ENCODE measurements around the gene RNASE7.

Gene RNASE7

DNA sequence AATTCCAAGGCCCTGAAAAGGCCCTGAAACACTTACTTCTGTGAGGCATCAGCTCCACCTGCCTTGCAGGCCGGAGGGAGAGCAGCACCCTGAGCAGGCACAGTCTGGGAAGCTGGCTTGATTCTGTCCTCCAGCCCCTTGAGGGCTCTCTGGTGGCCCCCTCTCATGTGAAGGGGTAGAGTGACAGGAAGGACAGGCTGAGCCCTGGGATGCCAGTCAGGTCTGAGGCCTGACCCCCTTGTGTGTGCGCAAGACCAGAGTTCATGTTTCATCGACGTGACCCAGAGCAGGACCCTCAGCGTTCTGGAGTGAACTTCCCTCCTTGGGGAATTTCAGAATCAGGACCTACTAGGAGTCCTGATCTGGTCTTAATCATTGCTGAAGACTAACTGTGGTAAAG, 16.7 kb downstream of the RNASE7 start:
- Histone ChIP-seq H3K4me2 (ENCODE audit: low read length) (no peak overlapping the region), H4K20me1 (ENCODE audit: control insufficient read depth, insufficient read depth, low read depth, low read length) (no peaks in the 10 kb centered on the region), H3K4me3 (ENCODE audit: low read length) (no peak overlapping the region), H3K27me3 (ENCODE audit: control insufficient read depth, low read length) (peaks cover 36% of the 10 kb centered on the region), H3K9me2 (replicated peaks; ENCODE audit: control insufficient read depth, low read length) (no peaks in the 10 kb centered on the region), H3F3A (ENCODE audit: control insufficient read depth, insufficient read depth) (no peaks in the 10 kb centered on the region), H3K4me1 (ENCODE audit: control insufficient read depth, low read length) (peaks cover 9% of the 10 kb centered on the region), H3K36me3 (ENCODE audit: control insufficient read depth, low read length) (no peaks in the 10 kb centered on the region), H3K79me2 (ENCODE audit: control insufficient read depth, low read length) (no peaks in the 10 kb centered on the region), H3K9me3 (ENCODE audit: control insufficient read depth, insufficient read depth, low read length) (no peaks in the 10 kb centered on the region), H3K27ac (ENCODE audit: low read depth, low read length) (no peak overlapping the region)
- TF ChIP-seq, protein P1, sequence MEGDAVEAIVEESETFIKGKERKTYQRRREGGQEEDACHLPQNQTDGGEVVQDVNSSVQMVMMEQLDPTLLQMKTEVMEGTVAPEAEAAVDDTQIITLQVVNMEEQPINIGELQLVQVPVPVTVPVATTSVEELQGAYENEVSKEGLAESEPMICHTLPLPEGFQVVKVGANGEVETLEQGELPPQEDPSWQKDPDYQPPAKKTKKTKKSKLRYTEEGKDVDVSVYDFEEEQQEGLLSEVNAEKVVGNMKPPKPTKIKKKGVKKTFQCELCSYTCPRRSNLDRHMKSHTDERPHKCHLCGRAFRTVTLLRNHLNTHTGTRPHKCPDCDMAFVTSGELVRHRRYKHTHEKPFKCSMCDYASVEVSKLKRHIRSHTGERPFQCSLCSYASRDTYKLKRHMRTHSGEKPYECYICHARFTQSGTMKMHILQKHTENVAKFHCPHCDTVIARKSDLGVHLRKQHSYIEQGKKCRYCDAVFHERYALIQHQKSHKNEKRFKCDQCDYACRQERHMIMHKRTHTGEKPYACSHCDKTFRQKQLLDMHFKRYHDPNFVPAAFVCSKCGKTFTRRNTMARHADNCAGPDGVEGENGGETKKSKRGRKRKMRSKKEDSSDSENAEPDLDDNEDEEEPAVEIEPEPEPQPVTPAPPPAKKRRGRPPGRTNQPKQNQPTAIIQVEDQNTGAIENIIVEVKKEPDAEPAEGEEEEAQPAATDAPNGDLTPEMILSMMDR (IDR thresholded peaks at IDR 0.05; ENCODE audit: low read depth, low read length, poor library complexity, severe bottlenecking) = no peak
- no peak for TF ChIP-seq EZH2phosphoT487 (IDR thresholded peaks at IDR 0.05; ENCODE audit: borderline replicate concordance, low read length)

DNA sequence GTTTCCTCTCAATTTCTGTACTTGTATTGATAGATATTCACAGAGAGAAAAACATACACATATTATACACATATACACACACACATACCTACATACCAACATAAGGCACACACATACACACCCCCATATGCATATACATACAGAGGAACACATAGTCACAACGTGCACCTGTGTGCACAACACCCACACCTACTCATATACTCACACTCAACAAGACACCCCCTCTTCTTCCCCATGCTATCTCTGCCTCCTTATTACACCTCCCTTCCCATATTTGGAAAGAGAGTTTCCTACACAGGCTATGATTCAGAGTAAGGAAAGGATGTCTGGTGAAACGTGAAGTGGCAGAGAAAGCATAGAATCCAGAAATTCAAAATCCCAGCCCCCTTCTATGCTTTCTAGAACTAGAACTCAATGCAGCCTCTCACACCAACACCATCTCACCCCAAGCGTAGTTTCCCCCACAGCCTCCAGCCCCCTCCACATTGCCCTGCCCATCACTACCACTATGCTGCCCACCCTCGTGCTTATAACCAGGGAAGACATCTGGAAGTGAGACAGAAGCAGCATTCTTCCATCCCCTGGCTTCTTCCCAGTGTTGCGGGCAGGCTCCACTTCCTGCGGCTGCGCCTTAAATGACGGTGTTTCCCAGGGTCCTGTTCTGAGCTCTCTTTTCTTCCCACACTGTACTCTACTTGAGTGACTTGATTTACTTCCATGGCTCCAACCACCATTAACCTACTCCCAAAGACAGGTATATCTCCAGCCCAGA, 17.9 kb downstream of the RNASE7 start:
- TF ChIP-seq EZH2phosphoT487 (IDR thresholded peaks at IDR 0.05; ENCODE audit: borderline replicate concordance, low read length) = no peak
- TF ChIP-seq, protein P1 (IDR thresholded peaks at IDR 0.05; ENCODE audit: low read depth, low read length, poor library complexity, severe bottlenecking) = no peak
- Histone ChIP-seq H3K27me3 (ENCODE audit: control insufficient read depth, low read length) (peaks cover 39% of the 10 kb centered on the region), H4K20me1 (ENCODE audit: control insufficient read depth, insufficient read depth, low read depth, low read length) (no peaks in the 10 kb centered on the region), H3K9me2 (replicated peaks; ENCODE audit: control insufficient read depth, low read length) (no peaks in the 10 kb centered on the region), H3K9me3 (ENCODE audit: control insufficient read depth, insufficient read depth, low read length) (no peaks in the 10 kb centered on the region), H3K79me2 (ENCODE audit: control insufficient read depth, low read length) (no peaks in the 10 kb centered on the region), H3K36me3 (ENCODE audit: control insufficient read depth, low read length) (no peaks in the 10 kb centered on the region), H3K4me2 (ENCODE audit: low read length) (no peak overlapping the region), H3K4me3 (ENCODE audit: low read length) (no peak overlapping the region), H3F3A (ENCODE audit: control insufficient read depth, insufficient read depth) (no peaks in the 10 kb centered on the region), H3K4me1 (ENCODE audit: control insufficient read depth, low read length) (peaks cover 9% of the 10 kb centered on the region), H3K27ac (ENCODE audit: low read depth, low read length) (no peak overlapping the region)

DNA sequence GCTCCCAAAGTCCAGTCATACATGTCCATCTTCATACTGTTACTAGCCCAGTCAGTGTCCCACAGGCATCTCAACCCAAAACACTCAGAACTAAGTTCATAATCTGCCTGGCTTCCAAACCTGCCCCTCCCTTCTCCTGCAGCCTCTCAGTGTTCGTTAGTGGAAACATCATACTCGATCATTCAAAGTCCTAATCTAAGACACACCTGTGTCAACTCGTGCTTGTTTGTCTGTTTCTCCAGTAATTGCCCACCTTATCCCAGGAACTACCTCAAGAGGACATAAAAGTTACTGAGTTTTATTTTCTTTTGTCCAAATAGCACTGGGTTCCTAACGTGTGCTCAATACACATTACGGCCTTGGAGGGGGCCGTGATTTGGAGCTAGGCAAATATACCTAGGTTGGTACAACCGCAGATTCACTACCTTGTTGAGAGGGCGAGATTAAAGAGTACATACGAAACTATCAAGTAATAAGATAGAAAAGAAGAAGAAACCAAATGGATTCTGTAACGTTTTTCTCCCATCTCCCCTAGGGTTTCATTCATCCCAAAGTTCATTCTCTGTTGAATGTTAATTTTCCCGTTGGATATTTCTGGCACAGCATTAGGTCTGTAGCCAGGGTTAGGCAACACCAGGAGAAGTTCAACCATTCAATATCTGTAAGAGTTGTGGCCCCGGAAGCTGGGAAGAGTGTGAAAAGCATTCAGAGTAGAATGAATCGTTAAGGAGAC, 18.6 kb downstream of the RNASE7 start:
- no peaks in the 10 kb centered on the region for H3K36me3 ChIP-seq (ENCODE audit: control insufficient read depth, low read length)
- H3K4me1 ChIP-seq (ENCODE audit: control insufficient read depth, low read length) = peaks cover 9% of the 10 kb centered on the region
- no peaks in the 10 kb centered on the region for H4K20me1 ChIP-seq (ENCODE audit: control insufficient read depth, insufficient read depth, low read depth, low read length)
- no peaks in the 10 kb centered on the region for H3K9me3 ChIP-seq (ENCODE audit: control insufficient read depth, insufficient read depth, low read length)
- H3K27me3 ChIP-seq (ENCODE audit: control insufficient read depth, low read length) = peaks cover 47% of the 10 kb centered on the region
- H3F3A ChIP-seq (ENCODE audit: control insufficient read depth, insufficient read depth) = no peaks in the 10 kb centered on the region
- H3K4me3 ChIP-seq (ENCODE audit: low read length) = no peak overlapping the region
- H3K9me2 ChIP-seq (replicated peaks; ENCODE audit: control insufficient read depth, low read length) = no peaks in the 10 kb centered on the region
- TF ChIP-seq EZH2phosphoT487 (IDR thresholded peaks at IDR 0.05; ENCODE audit: borderline replicate concordance, low read length) = no peak
- TF ChIP-seq, protein P1 (IDR thresholded peaks at IDR 0.05; ENCODE audit: low read depth, low read length, poor library complexity, severe bottlenecking) = no peak
- no peaks in the 10 kb centered on the region for H3K79me2 ChIP-seq (ENCODE audit: control insufficient read depth, low read length)
- no peak overlapping the region for H3K4me2 ChIP-seq (ENCODE audit: low read length)
- no peak overlapping the region for H3K27ac ChIP-seq (ENCODE audit: low read depth, low read length)

Measured in DOHH2 (cell line).